Nephron progenitor cell (in vitro differentiated cells): ENCODE results near the gene RBM19.

Source experiments
- DNase-seq: peaks from one replicate; pipeline ENCODE4 v3.0.0; 2021
- H3K27ac Mint-ChIP-seq: 2 replicates; pipeline ENCODE4 v1.8.0; 2021; ENCODE audit warnings: mild to moderate bottlenecking, moderate library complexity, mixed read lengths
- H3K27me3 Mint-ChIP-seq: 2 replicates; pipeline ENCODE4 v1.8.0; 2021; ENCODE audit warnings: mild to moderate bottlenecking, low read depth, mixed read lengths; ENCODE audit not compliant: poor library complexity
- H3K36me3 Mint-ChIP-seq: 2 replicates; pipeline ENCODE4 v1.8.0; 2021; ENCODE audit warnings: low read depth, mixed read lengths
- H3K4me1 Mint-ChIP-seq: 2 replicates; pipeline ENCODE4 v1.8.0; 2021; ENCODE audit warnings: mixed read lengths
- H3K4me3 Mint-ChIP-seq: 2 replicates; pipeline ENCODE4 v1.8.0; 2021; ENCODE audit warnings: mild to moderate bottlenecking, moderate library complexity, mixed read lengths
- H3K9me3 Mint-ChIP-seq: 2 replicates; pipeline ENCODE4 v1.8.0; 2021; ENCODE audit warnings: mild to moderate bottlenecking, moderate library complexity, mixed read lengths
- CTCF ChIP-seq: fragments of 200-600 bp; sonication (generic); IDR thresholded peaks from 2 replicates; pipeline ENCODE4 v1.5.0; 2021; ENCODE audit warnings: antibody characterized with exemption

RBM19 gene

DNA sequence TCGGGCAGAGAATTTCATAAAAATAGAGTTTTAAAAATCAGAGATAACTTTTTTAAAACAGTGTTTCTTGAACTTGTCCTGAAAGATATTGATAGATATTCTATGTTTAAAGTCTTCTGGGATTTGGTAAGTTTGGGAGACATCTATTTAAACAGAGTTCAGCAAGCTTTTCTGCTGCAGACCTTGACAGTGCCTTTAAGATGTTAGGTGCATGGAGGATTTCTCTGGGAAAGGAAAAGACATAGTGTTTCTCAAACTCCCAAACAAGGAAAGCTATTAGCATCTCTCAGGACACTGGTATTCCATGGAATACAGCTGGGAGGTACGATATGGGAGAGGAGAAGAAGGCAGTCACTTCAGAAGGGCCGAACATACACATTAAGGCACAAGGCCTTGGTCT, 97.8 kb downstream of the RBM19 start:
- Mint-ChIP-seq H3K27me3 (no peaks in the 10 kb centered on the region), H3K4me3 (no peak overlapping the region), H3K27ac (peak overlapping the region; percentile 45), H3K4me1 (peaks cover 13% of the 10 kb centered on the region), H3K36me3 (peaks cover 20% of the 10 kb centered on the region), H3K9me3 (peaks cover 9% of the 10 kb centered on the region)
- TF ChIP-seq CTCF, result no peak
- no peak for DNase-seq

DNA sequence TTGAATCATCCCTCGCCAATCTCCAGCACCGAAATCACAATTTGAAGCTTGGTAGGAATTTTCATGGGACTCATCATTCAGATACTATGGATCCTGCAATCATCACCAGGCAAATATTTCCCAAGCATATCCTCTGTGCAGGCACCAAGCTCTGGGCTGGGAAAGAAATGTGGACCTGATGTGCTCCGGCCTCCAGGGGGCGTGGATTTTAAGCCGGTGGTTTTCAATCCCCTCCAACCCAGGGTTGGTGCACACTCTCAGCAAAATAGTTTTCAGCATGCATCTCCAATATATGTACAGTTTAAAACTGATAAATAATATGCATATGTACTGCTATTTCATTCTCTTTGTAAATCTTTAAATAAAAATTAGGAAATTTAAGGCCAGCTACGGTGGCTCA, 98.9 kb downstream of the RBM19 start:
- peaks cover 20% of the 10 kb centered on the region for H3K36me3 Mint-ChIP-seq
- no peak overlapping the region for H3K27ac Mint-ChIP-seq
- peaks cover 9% of the 10 kb centered on the region for H3K9me3 Mint-ChIP-seq
- peak; percentile 54 for TF ChIP-seq CTCF
- H3K27me3 Mint-ChIP-seq, result no peaks in the 10 kb centered on the region
- no peak overlapping the region for H3K4me3 Mint-ChIP-seq
- H3K4me1 Mint-ChIP-seq, result peaks cover 24% of the 10 kb centered on the region
- DNase-seq, result peak; percentile 52

GRCh38 chr12:113866496-113866895, 99.6 kb downstream of the RBM19 start:
- Mint-ChIP-seq H3K4me1 (peaks cover 32% of the 10 kb centered on the region), H3K27ac (no peak overlapping the region), H3K9me3 (peaks cover 8% of the 10 kb centered on the region), H3K4me3 (no peak overlapping the region), H3K36me3 (peaks cover 20% of the 10 kb centered on the region), H3K27me3 (no peaks in the 10 kb centered on the region)
- no peak for TF ChIP-seq CTCF
- no peak for DNase-seq

DNA sequence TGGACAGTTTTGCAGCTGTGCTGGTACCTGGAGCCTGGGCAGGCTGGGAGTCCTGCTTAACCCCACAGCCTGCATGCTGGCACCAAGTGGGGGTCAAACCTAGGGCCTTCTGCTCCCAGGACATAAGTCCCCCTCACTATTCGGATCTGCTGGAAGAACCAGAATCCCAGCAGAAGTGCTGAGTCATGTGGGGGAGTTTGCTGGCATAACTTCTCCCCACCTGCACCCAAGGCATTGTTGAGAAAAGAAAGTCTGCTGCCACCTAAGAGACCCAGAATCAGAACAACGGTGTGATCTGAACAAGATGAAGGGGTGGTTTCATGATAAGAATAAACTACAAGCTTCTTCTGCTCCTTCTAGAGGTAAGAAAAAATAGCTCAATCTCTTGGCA, 102.7 kb downstream of the RBM19 start:
- H3K27me3 Mint-ChIP-seq, result peaks cover 2% of the 10 kb centered on the region
- peaks cover 49% of the 10 kb centered on the region for H3K4me1 Mint-ChIP-seq
- no peak overlapping the region for H3K4me3 Mint-ChIP-seq
- TF ChIP-seq CTCF, result no peak
- no peak overlapping the region for H3K27ac Mint-ChIP-seq
- no peaks in the 10 kb centered on the region for H3K9me3 Mint-ChIP-seq
- H3K36me3 Mint-ChIP-seq, result peaks cover 6% of the 10 kb centered on the region
- DNase-seq, result no peak

DNA sequence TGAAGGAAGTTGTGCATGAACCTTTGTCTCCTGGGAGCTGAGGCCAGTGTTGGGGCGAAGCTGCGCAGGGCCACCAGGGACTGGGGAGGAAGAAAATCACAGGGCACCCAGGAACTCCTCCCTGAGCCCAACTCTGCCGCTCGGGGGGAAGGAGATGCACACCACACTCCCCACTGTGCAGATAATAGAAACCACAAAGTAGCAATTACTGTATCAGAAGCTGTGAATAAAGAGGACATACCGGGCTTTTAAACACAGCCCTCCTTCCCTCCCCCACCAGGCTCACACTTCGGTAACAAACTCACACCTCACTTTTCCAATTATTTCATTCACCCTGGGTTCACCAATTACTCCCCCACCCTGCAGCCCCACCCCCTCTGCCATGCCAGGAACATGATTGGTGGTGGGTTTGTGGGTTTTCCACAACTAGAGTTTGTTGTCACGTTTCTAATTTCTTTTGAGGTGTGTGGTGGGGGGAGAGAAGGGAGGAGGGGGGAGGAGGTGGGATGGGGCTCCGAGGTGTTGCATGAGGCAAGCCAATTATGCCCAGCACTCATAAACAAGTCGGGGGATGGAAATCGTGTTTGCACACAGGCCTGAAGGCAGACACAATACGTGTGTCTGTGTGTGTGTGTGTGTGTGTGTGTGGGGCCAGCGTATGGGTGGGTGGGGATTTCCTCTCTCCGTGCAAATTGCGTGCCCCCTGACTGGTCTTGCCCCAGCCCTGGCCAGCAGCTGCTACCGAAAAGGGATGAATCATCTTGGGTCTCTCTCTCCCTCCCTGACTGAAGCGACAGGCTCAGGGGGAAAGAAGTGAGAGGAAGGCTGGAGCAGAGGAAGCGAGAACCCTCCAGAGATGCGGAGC, 103.3 kb downstream of the RBM19 start:
- Mint-ChIP-seq H3K9me3 (no peaks in the 10 kb centered on the region), H3K4me3 (peak overlapping the region; percentile 8), H3K36me3 (peaks cover 6% of the 10 kb centered on the region), H3K27ac (peak overlapping the region; percentile 48), H3K27me3 (peaks cover 4% of the 10 kb centered on the region), H3K4me1 (peaks cover 54% of the 10 kb centered on the region)
- TF ChIP-seq CTCF, result no peak
- DNase-seq, result no peak

- no peak for DNase-seq
- H3K4me1 Mint-ChIP-seq, result peaks cover 56% of the 10 kb centered on the region
- no peak for TF ChIP-seq CTCF
- no peak overlapping the region for H3K4me3 Mint-ChIP-seq
- H3K9me3 Mint-ChIP-seq, result no peaks in the 10 kb centered on the region
- H3K36me3 Mint-ChIP-seq, result peaks cover 6% of the 10 kb centered on the region
- peak overlapping the region; percentile 29 for H3K27ac Mint-ChIP-seq
- peaks cover 4% of the 10 kb centered on the region for H3K27me3 Mint-ChIP-seq
These were observed 104.3 kb downstream of the RBM19 start for GRCh38 chr12:113861708-113862312.
